ENCODE measurements around the gene F2RL2. TPM values are rescaled to one million over a fixed set of nuclear protein-coding genes. Genes with fewer than 3 reads are reported as not detected.

The F2RL2 gene
- total RNA-seq, 1 donor from 2014 or later = 26.0 TPM

DNA sequence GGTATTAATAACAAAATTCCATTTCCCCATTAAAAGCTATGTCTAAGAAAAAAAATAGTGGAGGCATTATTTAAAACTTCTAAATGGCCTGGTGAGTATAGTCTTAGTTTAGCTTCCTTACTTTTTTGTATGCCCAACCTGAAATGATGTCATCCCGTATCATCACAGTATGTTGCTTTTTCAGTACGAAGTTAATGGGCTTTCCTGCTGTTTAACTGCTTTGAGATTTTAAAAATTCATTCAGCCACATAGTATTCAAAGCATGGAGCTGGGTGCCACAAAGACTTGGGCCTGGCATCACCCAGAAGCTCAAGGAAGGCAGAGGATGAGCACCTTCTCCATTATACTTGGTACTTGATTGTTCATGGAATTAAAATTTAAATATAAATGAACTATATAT lies 7.4 kb downstream of the F2RL2 start:
- no peaks in the 10 kb centered on the region for H3K9me3 ChIP-seq (ENCODE audit: insufficient read depth, low read depth, low read length)
- H3K27me3 ChIP-seq (ENCODE audit: insufficient read depth, low read length) = no peaks in the 10 kb centered on the region
- H3K4me1 Mint-ChIP-seq (ENCODE audit: low read depth, unreplicated experiment) = peaks cover 13% of the 10 kb centered on the region
- no peaks in the 10 kb centered on the region for H3K27me3 Mint-ChIP-seq (ENCODE audit: low read depth, unreplicated experiment)
- H3K4me3 ChIP-seq (ENCODE audit: insufficient read depth, low read depth, low read length) = no peak overlapping the region
- H3K36me3 Mint-ChIP-seq (ENCODE audit: low read depth, unreplicated experiment) = peaks cover 5% of the 10 kb centered on the region
- H3K4me3 Mint-ChIP-seq (ENCODE audit: unreplicated experiment) = no peak overlapping the region
- no peaks in the 10 kb centered on the region for H3K36me3 ChIP-seq (ENCODE audit: insufficient read depth, low read length)
- peaks cover 11% of the 10 kb centered on the region for H3K4me1 ChIP-seq (ENCODE audit: insufficient read depth, low read length)
- H3K79me2 ChIP-seq (ENCODE audit: insufficient read depth, low read length) = no peaks in the 10 kb centered on the region
- H3K9me3 Mint-ChIP-seq (ENCODE audit: unreplicated experiment) = peaks cover 5% of the 10 kb centered on the region
- no peak overlapping the region for H3K27ac ChIP-seq (ENCODE audit: low read depth, low read length)
- no peak overlapping the region for H2AFZ ChIP-seq (ENCODE audit: low read depth, low read length)
- H3K4me2 ChIP-seq (ENCODE audit: low read length) = no peak overlapping the region
- no peaks in the 10 kb centered on the region for H4K20me1 ChIP-seq (ENCODE audit: insufficient read depth, low read length)
- FAIRE-seq (no peak), DNase-seq (ENCODE audit: low read depth) (no peak)
- TF ChIP-seq, protein P1, sequence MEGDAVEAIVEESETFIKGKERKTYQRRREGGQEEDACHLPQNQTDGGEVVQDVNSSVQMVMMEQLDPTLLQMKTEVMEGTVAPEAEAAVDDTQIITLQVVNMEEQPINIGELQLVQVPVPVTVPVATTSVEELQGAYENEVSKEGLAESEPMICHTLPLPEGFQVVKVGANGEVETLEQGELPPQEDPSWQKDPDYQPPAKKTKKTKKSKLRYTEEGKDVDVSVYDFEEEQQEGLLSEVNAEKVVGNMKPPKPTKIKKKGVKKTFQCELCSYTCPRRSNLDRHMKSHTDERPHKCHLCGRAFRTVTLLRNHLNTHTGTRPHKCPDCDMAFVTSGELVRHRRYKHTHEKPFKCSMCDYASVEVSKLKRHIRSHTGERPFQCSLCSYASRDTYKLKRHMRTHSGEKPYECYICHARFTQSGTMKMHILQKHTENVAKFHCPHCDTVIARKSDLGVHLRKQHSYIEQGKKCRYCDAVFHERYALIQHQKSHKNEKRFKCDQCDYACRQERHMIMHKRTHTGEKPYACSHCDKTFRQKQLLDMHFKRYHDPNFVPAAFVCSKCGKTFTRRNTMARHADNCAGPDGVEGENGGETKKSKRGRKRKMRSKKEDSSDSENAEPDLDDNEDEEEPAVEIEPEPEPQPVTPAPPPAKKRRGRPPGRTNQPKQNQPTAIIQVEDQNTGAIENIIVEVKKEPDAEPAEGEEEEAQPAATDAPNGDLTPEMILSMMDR (IDR thresholded peaks at IDR 0.05; ENCODE audit: insufficient read depth, low read depth, low read length) = no peak
- TF ChIP-seq EZH2 (IDR thresholded peaks at IDR 0.05; ENCODE audit: insufficient read depth, low read length) = no peak
- H3K9ac ChIP-seq (ENCODE audit: low read length) = no peak overlapping the region
- H3K27ac Mint-ChIP-seq (ENCODE audit: unreplicated experiment) = no peak overlapping the region

DNA sequence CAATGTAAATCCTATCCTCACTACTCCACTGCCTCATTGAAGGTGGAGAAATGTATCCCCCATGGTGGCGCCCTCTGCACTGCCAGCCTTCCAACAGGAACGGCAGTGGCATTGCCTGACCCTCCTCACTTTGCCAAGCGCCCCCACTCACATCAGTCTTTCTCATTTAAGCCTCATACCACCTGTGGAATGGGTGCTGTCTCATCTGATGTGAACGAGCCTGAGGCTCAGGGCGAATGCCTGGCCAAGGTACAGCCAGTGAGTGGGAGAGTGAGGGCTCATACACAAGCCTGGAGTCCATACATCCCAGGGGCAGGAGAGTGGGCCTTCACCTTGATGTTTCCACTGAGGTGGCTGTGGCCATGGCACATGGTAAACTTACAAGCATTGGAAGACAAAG lies 10.3 kb downstream of the F2RL2 start:
- Histone ChIP-seq H3K36me3 (ENCODE audit: insufficient read depth, low read length) (no peaks in the 10 kb centered on the region), H3K9me3 (ENCODE audit: insufficient read depth, low read depth, low read length) (no peaks in the 10 kb centered on the region), H3K79me2 (ENCODE audit: insufficient read depth, low read length) (no peaks in the 10 kb centered on the region), H2AFZ (ENCODE audit: low read depth, low read length) (no peak overlapping the region), H3K4me2 (ENCODE audit: low read length) (no peak overlapping the region), H3K9ac (ENCODE audit: low read length) (no peak overlapping the region), H3K4me1 (ENCODE audit: insufficient read depth, low read length) (peaks cover 8% of the 10 kb centered on the region), H3K27me3 (ENCODE audit: insufficient read depth, low read length) (no peaks in the 10 kb centered on the region), H3K27ac (ENCODE audit: low read depth, low read length) (no peak overlapping the region), H4K20me1 (ENCODE audit: insufficient read depth, low read length) (no peaks in the 10 kb centered on the region), H3K4me3 (ENCODE audit: insufficient read depth, low read depth, low read length) (no peak overlapping the region)
- no peak for DNase-seq (ENCODE audit: low read depth)
- Mint-ChIP-seq H3K4me1 (ENCODE audit: low read depth, unreplicated experiment) (peaks cover 18% of the 10 kb centered on the region), H3K9me3 (ENCODE audit: unreplicated experiment) (peaks cover 3% of the 10 kb centered on the region), H3K4me3 (ENCODE audit: unreplicated experiment) (no peak overlapping the region), H3K36me3 (ENCODE audit: low read depth, unreplicated experiment) (peaks cover 5% of the 10 kb centered on the region), H3K27ac (ENCODE audit: unreplicated experiment) (no peak overlapping the region), H3K27me3 (ENCODE audit: low read depth, unreplicated experiment) (no peaks in the 10 kb centered on the region)
- FAIRE-seq = no peak
- TF ChIP-seq, protein P1 (IDR thresholded peaks at IDR 0.05; ENCODE audit: insufficient read depth, low read depth, low read length) = no peak
- no peak for TF ChIP-seq EZH2 (IDR thresholded peaks at IDR 0.05; ENCODE audit: insufficient read depth, low read length)

DNA sequence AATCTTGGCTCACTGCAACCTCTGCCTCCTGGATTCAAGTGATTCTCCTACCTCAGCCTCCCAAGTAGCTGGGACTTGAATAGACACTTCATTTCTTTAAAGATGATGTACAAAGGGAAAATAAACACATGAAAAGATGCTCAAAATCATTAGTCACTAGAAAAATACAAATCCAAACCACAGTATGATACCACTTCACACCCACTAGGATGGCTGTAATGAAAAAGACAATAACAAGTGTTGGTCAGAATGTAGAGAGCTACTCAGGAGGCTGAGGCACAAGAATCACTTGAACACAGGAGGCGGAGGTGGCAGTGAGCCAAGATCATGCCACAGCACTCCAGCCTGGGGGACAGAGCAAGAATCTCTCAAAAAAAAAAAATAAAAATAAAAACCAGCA lies 13.0 kb downstream of the F2RL2 start:
- peaks cover 7% of the 10 kb centered on the region for H3K4me1 ChIP-seq (ENCODE audit: insufficient read depth, low read length)
- Mint-ChIP-seq H3K4me1 (ENCODE audit: low read depth, unreplicated experiment) (peaks cover 9% of the 10 kb centered on the region), H3K27me3 (ENCODE audit: low read depth, unreplicated experiment) (no peaks in the 10 kb centered on the region), H3K27ac (ENCODE audit: unreplicated experiment) (no peak overlapping the region), H3K36me3 (ENCODE audit: low read depth, unreplicated experiment) (no peaks in the 10 kb centered on the region), H3K4me3 (ENCODE audit: unreplicated experiment) (no peak overlapping the region), H3K9me3 (ENCODE audit: unreplicated experiment) (no peaks in the 10 kb centered on the region)
- no peak overlapping the region for H3K9ac ChIP-seq (ENCODE audit: low read length)
- no peaks in the 10 kb centered on the region for H3K9me3 ChIP-seq (ENCODE audit: insufficient read depth, low read depth, low read length)
- no peak overlapping the region for H3K4me3 ChIP-seq (ENCODE audit: insufficient read depth, low read depth, low read length)
- no peak overlapping the region for H3K27ac ChIP-seq (ENCODE audit: low read depth, low read length)
- no peak for TF ChIP-seq EZH2 (IDR thresholded peaks at IDR 0.05; ENCODE audit: insufficient read depth, low read length)
- TF ChIP-seq, protein P1 (IDR thresholded peaks at IDR 0.05; ENCODE audit: insufficient read depth, low read depth, low read length) = no peak
- H3K79me2 ChIP-seq (ENCODE audit: insufficient read depth, low read length) = no peaks in the 10 kb centered on the region
- no peak overlapping the region for H2AFZ ChIP-seq (ENCODE audit: low read depth, low read length)
- no peaks in the 10 kb centered on the region for H4K20me1 ChIP-seq (ENCODE audit: insufficient read depth, low read length)
- FAIRE-seq (no peak), DNase-seq (ENCODE audit: low read depth) (peak; percentile 21)
- H3K27me3 ChIP-seq (ENCODE audit: insufficient read depth, low read length) = no peaks in the 10 kb centered on the region
- no peaks in the 10 kb centered on the region for H3K36me3 ChIP-seq (ENCODE audit: insufficient read depth, low read length)
- no peak overlapping the region for H3K4me2 ChIP-seq (ENCODE audit: low read length)
